Heart left ventricle (tissue), 13 donors: Measurements from ENCODE around the gene AGO3.

Experiments
- CTCF ChIP-seq, 12 donors: fragments of 200-600 bp; sonication (generic) in 4 of 12; IDR thresholded peaks; one replicate each; pipeline versions ENCODE4 v1.5.0 to v1.8.0; 2018 to 2022; ENCODE audit warnings: antibody characterized with exemption in 12 of 12, mild to moderate bottlenecking in 5 of 12
- POLR2A ChIP-seq, 2 donors: fragments of 450-650 bp; IDR thresholded peaks; one replicate each; pipeline ENCODE4 v1.6.1; 2017; ENCODE audit warnings: antibody characterized with exemption in 2 of 2, mild to moderate bottlenecking in 2 of 2, moderate library complexity in 2 of 2
- donor health status: ischemic (EF 13 %, LVEDD 7.1; RV severe dilation, severe dysfunction).
- donor health status: DM: no; HTN: yes; CAD: no.
- donor health status: DM: no; HTN: no; CAD: no.
- donor health status: ischemic (EF 25% LVEDD 6.9; RV normal size, moderate dysfunction).
- donor health status: ischemic (EF 25% LVEDD 5.7; RV mildly dilated, moderate dysfunction).
- donor health status: ischemic (EF 35%, LVEDD 5.7; RV mildly dilated, moderate dysfunction).
- donor health status: nonischemic (EF 11% LVEDD 7.7; RV severe dilation, severe dysfunction).
- donor health status: DM: yes; HTN: yes; CAD: no.
- donor health status: PGD.
- donor health status: ischemic (EF 29% LVEDD 5.4; RV normal size, mild dysfunction).
- donor health status: nonischemic (EF 23%, LVEDD 6.1; RV moderate dilation, normal function).

GRCh38 chr1:35945327-35945726 is 14.4 kb downstream of the AGO3 start:
- TF ChIP-seq POLR2A (IDR thresholded peaks at IDR 0.05) (no peak), CTCF (IDR thresholded peaks at IDR 0.05) (no peak)
